Trophoblast cell (in vitro differentiated cells and primary cell): ENCODE results near the gene TRO.

ENCODE experiments used
- DNase-seq, 2 donors: peaks; one replicate each; pipeline ENCODE4 v3.0.0-alpha.2; 2016
- H2AFZ ChIP-seq: 2 replicates; pipeline ENCODE4 v1.6.1; 2013; ENCODE audit warnings: low read length, moderate library complexity, mild to moderate bottlenecking; ENCODE audit not compliant: insufficient read depth, poor library complexity
- H2AK5ac ChIP-seq: 2 replicates; pipeline ENCODE4 v1.6.1; 2013; ENCODE audit warnings: mild to moderate bottlenecking, low read length
- H2BK120ac ChIP-seq: 2 replicates; pipeline ENCODE4 v1.6.1; 2013; ENCODE audit warnings: low read length, mild to moderate bottlenecking, moderate library complexity; ENCODE audit not compliant: insufficient read depth, poor library complexity
- H2BK12ac ChIP-seq: 2 replicates; pipeline ENCODE4 v1.6.1; 2013; ENCODE audit warnings: mild to moderate bottlenecking, low read length, moderate library complexity
- H2BK5ac ChIP-seq: 2 replicates; pipeline ENCODE4 v1.6.1; 2013; ENCODE audit warnings: low read length, low read depth, moderate library complexity, mild to moderate bottlenecking; ENCODE audit not compliant: poor library complexity
- H3K14ac ChIP-seq: 2 replicates; pipeline ENCODE4 v1.6.1; 2013; ENCODE audit warnings: mild to moderate bottlenecking, low read length
- H3K18ac ChIP-seq: 2 replicates; pipeline ENCODE4 v1.6.1; 2013; ENCODE audit warnings: mild to moderate bottlenecking, low read length
- H3K23ac ChIP-seq: 2 replicates; pipeline ENCODE4 v1.6.1; 2013; ENCODE audit warnings: low read length
- H3K27ac ChIP-seq: 2 replicates; pipeline ENCODE4 v1.5.1; 2013; ENCODE audit warnings: low read depth, mild to moderate bottlenecking, inconsistent platforms, low read length, moderate library complexity
- H3K27me3 ChIP-seq: 2 replicates; pipeline ENCODE4 v1.6.1; 2013; ENCODE audit warnings: inconsistent platforms, mild to moderate bottlenecking, low read length, moderate library complexity; ENCODE audit not compliant: insufficient read depth
- H3K36me3 ChIP-seq, 2 experiments: 1 replicate in 1 of 2; 2 replicates in 1 of 2; pipeline ENCODE4 v1.6.1; 2013; ENCODE audit warnings: low read length in 2 of 2, mild to moderate bottlenecking in 2 of 2, moderate library complexity in 1 of 2; ENCODE audit not compliant: insufficient read depth in 2 of 2, control insufficient read depth in 1 of 2
- H3K4ac ChIP-seq: 2 replicates; pipeline ENCODE4 v1.6.1; 2013; ENCODE audit warnings: low read depth, mild to moderate bottlenecking, low read length, moderate library complexity
- H3K4me1 ChIP-seq, 2 experiments: 1 replicate in 1 of 2; 2 replicates in 1 of 2; pipeline ENCODE4 v1.6.1; 2013; ENCODE audit warnings: low read length in 2 of 2, mild to moderate bottlenecking in 2 of 2, moderate library complexity in 1 of 2; ENCODE audit not compliant: insufficient read depth in 2 of 2, control insufficient read depth in 1 of 2
- H3K4me2 ChIP-seq: 2 replicates; pipeline ENCODE4 v1.6.1; 2013; ENCODE audit warnings: inconsistent platforms, mild to moderate bottlenecking, low read length, moderate library complexity
- H3K4me3 ChIP-seq: 2 replicates; pipeline ENCODE4 v1.5.1; 2013; ENCODE audit warnings: mild to moderate bottlenecking, low read depth, low read length, inconsistent platforms
- H3K79me1 ChIP-seq: one replicate; pipeline ENCODE4 v1.6.1; 2013; ENCODE audit warnings: low read length
- H3K79me2 ChIP-seq: 2 replicates; pipeline ENCODE4 v1.6.1; 2013; ENCODE audit warnings: low read length, mild to moderate bottlenecking; ENCODE audit not compliant: control insufficient read depth, insufficient read depth, poor library complexity
- H3K9ac ChIP-seq: 2 replicates; pipeline ENCODE4 v1.6.1; 2013; ENCODE audit warnings: mild to moderate bottlenecking, low read length
- H3K9me3 ChIP-seq: 2 replicates; pipeline ENCODE4 v1.6.1; 2013; ENCODE audit warnings: low read depth, mild to moderate bottlenecking, control low read depth, inconsistent platforms, low read length; ENCODE audit not compliant: insufficient read depth
- H4K12ac ChIP-seq: 2 replicates; pipeline ENCODE4 v1.6.1; 2013; ENCODE audit warnings: low read depth, mild to moderate bottlenecking, low read length, moderate library complexity
- H4K8ac ChIP-seq: 2 replicates; pipeline ENCODE4 v1.6.1; 2013; ENCODE audit warnings: low read depth, mild to moderate bottlenecking, low read length, moderate library complexity
- H4K91ac ChIP-seq: one replicate; pipeline ENCODE4 v1.6.1; 2013; ENCODE audit warnings: low read depth, mild to moderate bottlenecking, low read length, moderate library complexity
- WGBS: extraction: QIAGEN DNeasy Blood & Tissue Kit; methylation state at CpG from one replicate; pipeline ENCODE4 v1.1.7; 2013; ENCODE audit warnings: missing lambda C conversion rate; ENCODE audit not compliant: insufficient read length, insufficient coverage; ENCODE audit errors: extremely low coverage; 5-methylcytosine and 5-hydroxymethylcytosine counted together

The TRO gene

GRCh38 chrX:54931107-54931506 is 10.5 kb downstream of the TRO start:
- no peak overlapping the region for H2BK120ac ChIP-seq
- H4K12ac ChIP-seq = no peak overlapping the region
- no peaks in the 10 kb centered on the region for H3K79me1 ChIP-seq
- H2BK5ac ChIP-seq = no peak overlapping the region
- H3K27me3 ChIP-seq = no peaks in the 10 kb centered on the region
- no CpG with 5 or more reads among the region's 2 CpGs for WGBS
- no peak overlapping the region for H3K4ac ChIP-seq
- H3K18ac ChIP-seq = no peak overlapping the region
- no peak overlapping the region for H4K8ac ChIP-seq
- H3K4me3 ChIP-seq = no peak overlapping the region
- no peak overlapping the region for H3K4me2 ChIP-seq
- no peak overlapping the region for H4K91ac ChIP-seq
- no peaks in the 10 kb centered on the region for H3K4me1 ChIP-seq
- H2BK12ac ChIP-seq = no peak overlapping the region
- no peak overlapping the region for H3K27ac ChIP-seq
- no peak for DNase-seq
- no peaks in the 10 kb centered on the region for H3K9me3 ChIP-seq
- no peak overlapping the region for H2AFZ ChIP-seq
- H2AK5ac ChIP-seq = no peak overlapping the region
- no peak overlapping the region for H3K14ac ChIP-seq
- H3K36me3 ChIP-seq = peaks cover 36 to 49% of the 10 kb centered on the region in 2 experiments
- H3K9ac ChIP-seq = no peak overlapping the region
- H3K79me2 ChIP-seq = no peaks in the 10 kb centered on the region
- no peak overlapping the region for H3K23ac ChIP-seq

- no peak overlapping the region for H3K23ac ChIP-seq
- H2AFZ ChIP-seq = no peak overlapping the region
- H4K8ac ChIP-seq = no peak overlapping the region
- peaks cover 26 to 31% of the 10 kb centered on the region in 2 experiments for H3K36me3 ChIP-seq
- H2BK5ac ChIP-seq = no peak overlapping the region
- no peak overlapping the region for H3K4me3 ChIP-seq
- H3K79me1 ChIP-seq = no peaks in the 10 kb centered on the region
- H3K4me1 ChIP-seq = no peaks in the 10 kb centered on the region
- H3K18ac ChIP-seq = no peak overlapping the region
- H3K27me3 ChIP-seq = no peaks in the 10 kb centered on the region
- no peak for DNase-seq
- no peak overlapping the region for H2BK12ac ChIP-seq
- no peak overlapping the region for H3K14ac ChIP-seq
- H2AK5ac ChIP-seq = no peak overlapping the region
- H3K4me2 ChIP-seq = no peak overlapping the region
- no peak overlapping the region for H3K27ac ChIP-seq
- no peaks in the 10 kb centered on the region for H3K79me2 ChIP-seq
- no peak overlapping the region for H3K4ac ChIP-seq
- WGBS = no CpG with 5 or more reads among the region's 10 CpGs
- H4K91ac ChIP-seq = no peak overlapping the region
- no peaks in the 10 kb centered on the region for H3K9me3 ChIP-seq
- no peak overlapping the region for H2BK120ac ChIP-seq
- H4K12ac ChIP-seq = no peak overlapping the region
- H3K9ac ChIP-seq = no peak overlapping the region
Observed at GRCh38 chrX:54933150-54933826, 12.7 kb downstream of the TRO start.

GRCh38 chrX:54934058-54934457 is 13.4 kb downstream of the TRO start:
- H3K23ac ChIP-seq = no peak overlapping the region
- H3K14ac ChIP-seq = no peak overlapping the region
- no peaks in the 10 kb centered on the region for H3K4me1 ChIP-seq
- H4K12ac ChIP-seq = no peak overlapping the region
- H2BK5ac ChIP-seq = no peak overlapping the region
- H3K27ac ChIP-seq = no peak overlapping the region
- no peak overlapping the region for H3K18ac ChIP-seq
- H3K36me3 ChIP-seq = peaks cover 19 to 25% of the 10 kb centered on the region in 2 experiments
- H3K4ac ChIP-seq = no peak overlapping the region
- no peak overlapping the region for H3K4me3 ChIP-seq
- no peaks in the 10 kb centered on the region for H3K27me3 ChIP-seq
- no peak overlapping the region for H2AFZ ChIP-seq
- DNase-seq = no peak
- no peak overlapping the region for H3K4me2 ChIP-seq
- H2AK5ac ChIP-seq = no peak overlapping the region
- H4K8ac ChIP-seq = no peak overlapping the region
- H3K9ac ChIP-seq = no peak overlapping the region
- H3K9me3 ChIP-seq = no peaks in the 10 kb centered on the region
- H2BK120ac ChIP-seq = no peak overlapping the region
- H2BK12ac ChIP-seq = no peak overlapping the region
- H4K91ac ChIP-seq = no peak overlapping the region
- no peaks in the 10 kb centered on the region for H3K79me1 ChIP-seq
- no peaks in the 10 kb centered on the region for H3K79me2 ChIP-seq
- WGBS = no CpG with 5 or more reads among the region's 6 CpGs

GRCh38 chrX:54934890-54935289 is 14.3 kb downstream of the TRO start:
- Histone ChIP-seq H3K27me3 (no peaks in the 10 kb centered on the region), H3K79me2 (no peaks in the 10 kb centered on the region), H2AFZ (no peak overlapping the region), H2BK5ac (no peak overlapping the region), H4K12ac (no peak overlapping the region), H3K9me3 (no peaks in the 10 kb centered on the region), H4K8ac (no peak overlapping the region), H3K4me2 (no peak overlapping the region), H3K79me1 (no peaks in the 10 kb centered on the region), H3K4ac (no peak overlapping the region), H3K27ac (no peak overlapping the region), H2BK12ac (no peak overlapping the region), H3K9ac (no peak overlapping the region), H3K14ac (no peak overlapping the region), H3K4me3 (no peak overlapping the region), H3K4me1 (no peaks in the 10 kb centered on the region), H2BK120ac (no peak overlapping the region), H2AK5ac (no peak overlapping the region), H3K23ac (no peak overlapping the region), H4K91ac (no peak overlapping the region), H3K18ac (no peak overlapping the region), H3K36me3 (peaks cover 10 to 16% of the 10 kb centered on the region in 2 experiments)
- DNase-seq = no peak
- WGBS = no CpG with 5 or more reads among the region's 3 CpGs
